Stimulated activated CD4-positive, alpha-beta T cell treated with anti-CD3 and anti-CD28 coated beads, Interleukin-15, amount 100 ng/mL, for 1 hour (primary cell): ENCODE data around the gene UBE2L6.
"Not testable (repeated sequence)": the region's sequence is repeated elsewhere in the genome, so short reads cannot be mapped to it uniquely, and the experiment has no call there.

ENCODE experiments used
- DNase-seq, 2 donors: peaks; one replicate each; pipeline ENCODE4 v3.0.0-alpha.2; 2020; ENCODE audit warnings: low read depth in 1 of 2, low spot score in 1 of 2

Gene UBE2L6

GRCh38 chr11:57566905-57567514 lies 462 bp downstream of the UBE2L6 start:
- no peak for DNase-seq

DNA sequence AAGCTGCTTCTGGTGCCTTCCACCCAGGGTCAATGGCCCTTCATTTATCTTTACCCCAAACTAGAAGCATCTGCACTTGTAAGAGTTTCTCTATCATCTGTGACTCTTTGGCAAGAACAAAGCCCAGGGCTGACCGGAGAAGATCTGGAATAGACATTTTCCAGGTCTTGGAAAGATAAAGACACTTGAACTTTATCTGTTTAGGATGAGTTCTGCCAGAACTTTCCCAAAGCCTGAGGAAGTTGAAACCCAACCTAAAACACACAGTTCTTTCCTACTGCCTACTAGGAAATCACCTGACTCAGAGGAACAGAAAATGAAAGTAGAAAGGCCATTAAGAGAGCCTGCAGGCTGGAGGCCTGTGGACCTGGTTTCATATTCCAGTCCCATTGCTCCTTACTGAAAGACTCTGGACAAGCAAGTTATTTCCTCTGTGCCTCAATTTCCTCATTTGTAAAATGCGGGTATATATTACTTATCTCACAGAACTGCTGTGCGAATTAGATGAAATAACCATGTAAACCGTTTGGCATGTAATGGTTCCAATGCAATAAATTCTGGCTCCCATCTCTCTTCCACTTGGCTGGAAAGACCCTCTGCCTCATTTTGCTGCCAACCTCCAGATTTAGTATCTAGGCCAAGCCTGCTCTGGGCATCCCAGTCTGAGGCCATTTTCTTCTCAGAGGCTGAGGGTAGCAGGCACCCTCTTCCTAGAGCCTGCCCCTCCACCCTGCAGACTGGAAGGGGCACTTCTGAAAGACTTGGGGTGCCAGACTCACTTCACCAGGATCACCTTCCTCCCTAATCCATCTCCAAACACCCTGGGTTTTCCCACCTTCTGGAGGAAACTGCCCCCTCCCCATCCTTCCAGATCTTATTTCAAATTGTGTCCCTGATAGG lies 1.2 kb downstream of the UBE2L6 start:
- no peak for DNase-seq

GRCh38 chr11:57562596-57562995 lies 4.9 kb downstream of the UBE2L6 start:
- no peak for DNase-seq

DNA sequence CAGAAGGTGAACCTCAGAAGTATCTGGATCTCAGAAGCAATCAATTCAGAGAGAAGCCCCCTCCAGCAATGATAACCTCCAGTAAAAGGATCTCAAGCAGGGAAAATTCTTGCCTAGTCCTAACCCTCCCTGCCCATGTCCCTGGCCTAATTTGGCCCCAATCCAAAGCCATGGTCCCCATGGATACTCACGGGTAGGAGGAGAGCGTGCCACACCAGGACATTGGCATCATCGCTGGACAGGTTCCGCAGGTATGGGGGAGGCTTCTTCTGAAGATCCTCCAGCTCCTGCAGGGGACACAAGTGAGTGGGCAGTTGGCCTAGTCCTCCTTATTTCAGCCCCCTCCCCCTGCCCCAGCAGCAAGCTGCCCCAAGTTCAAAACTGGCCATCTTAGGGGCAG lies 7.3 kb downstream of the UBE2L6 start:
- no peak for DNase-seq

GRCh38 chr11:57556041-57556440 lies 11.4 kb downstream of the UBE2L6 start:
- no peak for DNase-seq

DNA sequence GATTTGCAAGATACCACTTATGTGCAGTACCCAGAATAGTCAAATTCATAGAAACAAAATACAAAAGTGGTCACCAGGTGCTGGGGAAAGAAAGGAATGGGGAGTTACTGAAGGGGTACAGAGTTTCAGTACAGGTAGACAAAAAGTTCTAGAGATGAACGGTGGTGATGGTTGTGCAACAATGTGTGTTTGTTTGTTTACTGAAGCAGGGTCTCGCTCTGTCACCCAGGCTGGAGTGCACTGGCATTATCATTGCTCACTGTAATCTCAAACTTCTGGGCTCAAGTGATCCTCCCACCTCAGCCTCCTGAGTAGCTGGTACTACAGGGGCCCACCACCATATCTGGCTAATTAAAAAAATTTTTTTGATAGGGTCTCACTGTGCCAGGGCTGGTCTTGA lies 12.1 kb downstream of the UBE2L6 start:
- no peak for DNase-seq

DNA sequence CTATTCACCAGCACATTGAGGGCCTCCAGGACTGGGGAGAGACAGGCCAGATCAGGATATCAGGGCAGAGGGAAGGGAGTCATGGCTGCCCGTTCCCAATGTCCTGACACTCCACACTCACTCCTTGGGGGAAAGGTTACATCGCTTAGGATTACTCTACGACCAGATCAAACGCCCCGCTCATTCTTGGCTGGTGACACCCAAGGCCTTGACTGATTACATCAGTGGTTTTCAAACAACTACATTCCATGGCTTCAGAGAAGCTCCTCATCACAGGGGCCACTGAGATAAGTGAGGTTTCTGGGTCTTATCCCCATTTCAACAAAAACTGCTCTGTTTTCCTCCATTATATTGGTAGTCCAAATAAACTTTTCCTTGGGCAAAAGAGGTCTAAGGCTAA lies 15.0 kb downstream of the UBE2L6 start:
- DNase-seq: no peak

GRCh38 chr11:57551941-57552340 lies 15.5 kb downstream of the UBE2L6 start:
- DNase-seq: no peak

DNA sequence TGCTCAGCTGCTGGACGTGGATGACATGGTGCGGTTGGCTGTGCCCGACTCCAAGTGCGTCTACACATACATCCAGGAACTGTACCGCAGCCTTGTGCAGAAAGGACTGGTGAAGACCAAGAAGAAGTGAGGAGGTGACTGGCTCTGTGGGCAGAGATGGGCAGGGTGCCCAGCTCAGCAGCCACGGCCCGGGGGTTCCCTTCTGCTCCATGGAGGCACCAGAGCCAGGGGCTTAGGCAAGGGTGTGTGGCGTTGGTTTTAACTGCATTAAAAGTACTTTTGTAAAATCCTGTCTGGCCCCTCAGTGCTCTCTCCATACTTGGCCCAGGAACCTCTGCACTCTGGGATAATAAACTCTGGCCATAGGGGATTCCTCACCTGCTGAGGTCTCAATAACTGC lies 17.5 kb downstream of the UBE2L6 start:
- DNase-seq: no peak

DNA sequence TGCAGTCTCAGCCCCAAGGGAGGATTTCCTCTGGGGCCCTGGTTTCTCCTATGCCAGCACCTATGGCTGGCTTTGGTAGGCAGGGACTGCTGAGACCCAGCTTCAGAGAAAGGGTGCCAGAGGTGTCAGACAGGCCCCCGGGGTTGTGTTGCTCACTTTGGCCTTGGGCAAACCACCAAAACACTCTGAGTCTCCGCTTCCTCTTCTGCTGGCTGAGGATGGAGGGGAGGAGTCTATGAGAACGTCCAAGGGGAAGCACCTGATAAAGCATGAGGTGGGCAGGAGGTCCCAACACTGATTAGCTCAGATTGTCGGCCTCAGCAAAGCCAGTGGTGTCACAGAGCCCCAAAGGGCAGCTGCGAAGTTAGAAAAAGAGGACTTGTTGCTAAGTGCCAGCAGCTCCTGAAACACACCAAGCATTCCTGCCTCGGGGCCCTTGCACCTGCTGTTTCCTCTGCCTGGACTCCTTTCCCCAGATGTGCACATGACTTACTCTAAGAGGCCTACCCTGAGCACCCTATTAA lies 19.6 kb downstream of the UBE2L6 start:
- no peak for DNase-seq

- no peak for DNase-seq
These were observed 20.5 kb downstream of the UBE2L6 start for GRCh38 chr11:57546869-57547475.

- no peak for DNase-seq
These were observed 21.0 kb downstream of the UBE2L6 start for GRCh38 chr11:57546451-57546850.

GRCh38 chr11:57545883-57546282 lies 21.6 kb downstream of the UBE2L6 start:
- no peak for DNase-seq

- no peak for DNase-seq
These were observed 22.9 kb downstream of the UBE2L6 start for GRCh38 chr11:57544566-57544965.

- no peak for DNase-seq
These were observed 23.9 kb downstream of the UBE2L6 start for GRCh38 chr11:57543593-57543992.

DNA sequence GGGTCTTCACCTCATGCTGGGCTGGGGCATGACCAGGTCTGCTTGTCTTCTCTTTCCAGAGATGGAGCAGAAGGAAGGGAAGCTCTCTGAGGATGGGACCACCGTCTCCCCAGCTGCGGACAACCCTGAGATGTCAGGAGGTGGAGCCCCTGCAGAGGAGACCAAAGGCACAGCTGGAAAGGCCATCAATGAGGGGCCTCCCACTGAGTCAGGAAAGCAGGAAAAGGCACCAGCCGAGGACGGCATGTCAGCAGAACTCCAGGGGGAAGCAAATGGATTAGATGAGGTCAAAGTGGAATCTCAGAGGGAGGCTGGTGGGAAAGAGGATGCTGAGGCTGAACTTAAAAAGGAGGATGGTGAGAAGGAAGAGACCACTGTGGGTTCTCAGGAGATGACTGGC lies 24.9 kb downstream of the UBE2L6 start:
- no peak for DNase-seq

DNA sequence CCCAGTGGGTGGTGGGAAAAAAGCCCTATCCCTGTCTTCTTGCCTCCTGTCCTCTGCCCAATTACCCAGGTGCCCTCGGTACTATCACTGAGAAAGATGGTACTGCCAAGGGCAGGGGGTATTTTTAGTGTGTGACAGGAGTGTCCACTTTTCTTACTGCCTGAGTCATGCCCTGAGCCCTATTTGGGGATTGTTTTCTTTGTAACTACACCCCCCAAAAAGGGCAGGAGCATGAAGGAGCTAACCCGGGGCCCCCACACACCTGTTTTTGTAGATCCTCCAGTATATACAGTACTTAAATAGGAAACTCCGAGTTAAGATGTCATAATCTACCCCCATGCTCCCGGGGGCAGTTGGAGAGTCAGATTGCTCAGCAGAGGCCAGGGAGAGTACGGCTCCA lies 26.3 kb downstream of the UBE2L6 start:
- DNase-seq: no peak

- no peak for DNase-seq
These were observed 28.1 kb downstream of the UBE2L6 start for GRCh38 chr11:57539342-57539741.

DNA sequence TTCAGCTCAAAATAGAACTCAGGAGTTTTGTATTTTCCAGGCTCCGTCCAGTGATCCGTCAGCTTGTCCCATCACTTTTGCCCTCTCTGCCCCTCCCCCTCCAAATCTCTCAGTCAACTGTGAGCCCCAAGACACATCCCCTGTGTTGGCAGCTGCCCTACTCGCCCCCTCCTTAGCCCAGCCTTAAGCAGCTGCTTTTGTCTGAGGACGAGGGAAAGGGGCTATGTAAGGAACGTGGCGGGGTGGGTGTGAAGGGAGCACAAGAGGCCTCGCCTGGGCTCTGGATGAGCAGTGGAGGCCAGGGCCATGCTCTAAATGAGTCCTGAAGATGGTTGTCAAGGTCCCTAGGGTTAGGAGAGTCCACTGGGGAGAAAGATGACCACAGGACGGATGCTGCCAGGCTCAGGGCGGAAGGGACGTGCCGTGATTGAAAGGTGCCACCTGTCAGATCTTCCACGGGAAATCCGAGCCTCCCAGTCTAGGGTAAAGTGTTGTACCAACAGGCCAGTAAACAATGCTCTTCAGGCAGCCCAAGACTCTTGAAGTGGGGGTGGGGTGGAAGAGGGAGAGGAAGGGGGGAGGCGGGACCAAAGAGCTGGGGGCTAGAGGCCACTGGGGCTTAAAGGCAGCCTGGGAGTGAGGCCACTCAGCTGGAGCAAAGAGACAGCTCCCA lies 30.4 kb downstream of the UBE2L6 start, which contains the start of gene SMTNL1:
TSS of gene SMTNL1 (plus strand) at position 649 of the 673 bp plus-strand sequence. CDS start 5,048 bp downstream, outside the sequence.
- DNase-seq: no peak

DNA sequence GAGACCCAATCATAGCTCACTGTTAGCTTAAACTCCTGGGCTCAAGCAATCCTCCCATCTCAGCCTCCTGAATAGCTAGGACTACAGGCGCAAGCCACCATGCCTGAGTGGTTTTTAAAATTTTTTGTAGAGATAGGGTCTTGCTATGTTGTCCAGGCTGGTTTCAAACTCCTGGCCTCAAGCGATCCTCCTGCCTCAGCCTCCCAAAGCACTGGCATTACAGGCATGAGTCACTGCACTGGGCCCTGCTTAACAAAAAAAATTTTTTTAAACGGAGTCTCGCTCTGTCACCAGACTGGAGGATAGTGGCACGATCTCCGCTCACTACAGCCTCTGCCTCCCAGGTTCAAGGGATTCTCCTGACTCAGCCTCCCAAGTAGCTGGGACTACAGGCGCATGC lies 33.0 kb downstream of the UBE2L6 start:
- not testable (repeated sequence) for DNase-seq
